ENCODE data around the gene SAMM50.

DNA sequence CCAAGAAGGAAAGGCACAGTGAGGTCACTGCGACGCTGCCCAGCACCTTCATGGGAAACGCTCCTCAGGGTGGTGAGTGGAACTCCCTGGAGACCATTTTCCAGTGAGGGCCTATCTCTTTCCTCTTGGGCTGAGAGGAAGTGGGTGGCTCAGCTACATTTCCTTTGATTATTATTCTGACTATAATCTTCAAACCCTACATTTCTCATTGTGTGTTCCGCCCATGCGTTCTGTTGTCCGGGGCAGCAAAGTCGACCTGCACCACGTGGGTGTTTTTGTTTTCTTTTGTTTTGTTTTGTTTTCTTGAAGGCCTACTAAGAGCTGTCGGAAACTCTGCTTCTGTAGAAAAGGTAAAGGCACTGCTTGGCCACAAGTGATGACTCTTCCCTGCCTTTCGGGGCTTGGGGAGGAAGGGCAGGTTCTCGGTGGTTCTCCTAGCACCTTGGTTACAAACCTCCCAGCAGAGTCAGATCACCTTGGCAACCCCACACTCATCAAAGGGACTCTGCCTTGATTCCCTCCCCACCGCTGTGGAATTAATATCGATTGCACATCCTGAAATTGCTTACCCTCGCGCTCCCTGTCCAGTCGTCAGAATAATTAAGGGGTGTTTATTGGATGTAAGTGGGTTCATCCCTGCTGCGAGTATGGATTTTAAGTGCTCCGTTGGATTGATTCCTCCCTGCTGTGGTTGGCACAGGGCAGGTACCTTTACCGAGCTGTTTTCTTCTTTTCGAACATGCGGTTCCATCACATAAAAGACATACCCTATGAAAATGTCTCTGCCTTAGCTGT, 76.1 kb downstream of the SAMM50 start:
- no peak for TF ChIP-seq POLR2A (IDR thresholded peaks at IDR 0.05)
- TF ChIP-seq, protein P1, sequence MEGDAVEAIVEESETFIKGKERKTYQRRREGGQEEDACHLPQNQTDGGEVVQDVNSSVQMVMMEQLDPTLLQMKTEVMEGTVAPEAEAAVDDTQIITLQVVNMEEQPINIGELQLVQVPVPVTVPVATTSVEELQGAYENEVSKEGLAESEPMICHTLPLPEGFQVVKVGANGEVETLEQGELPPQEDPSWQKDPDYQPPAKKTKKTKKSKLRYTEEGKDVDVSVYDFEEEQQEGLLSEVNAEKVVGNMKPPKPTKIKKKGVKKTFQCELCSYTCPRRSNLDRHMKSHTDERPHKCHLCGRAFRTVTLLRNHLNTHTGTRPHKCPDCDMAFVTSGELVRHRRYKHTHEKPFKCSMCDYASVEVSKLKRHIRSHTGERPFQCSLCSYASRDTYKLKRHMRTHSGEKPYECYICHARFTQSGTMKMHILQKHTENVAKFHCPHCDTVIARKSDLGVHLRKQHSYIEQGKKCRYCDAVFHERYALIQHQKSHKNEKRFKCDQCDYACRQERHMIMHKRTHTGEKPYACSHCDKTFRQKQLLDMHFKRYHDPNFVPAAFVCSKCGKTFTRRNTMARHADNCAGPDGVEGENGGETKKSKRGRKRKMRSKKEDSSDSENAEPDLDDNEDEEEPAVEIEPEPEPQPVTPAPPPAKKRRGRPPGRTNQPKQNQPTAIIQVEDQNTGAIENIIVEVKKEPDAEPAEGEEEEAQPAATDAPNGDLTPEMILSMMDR (IDR thresholded peaks at IDR 0.05), result no peak
